Activated naive CD8-positive, alpha-beta T cell (primary cell): ENCODE measurements around the gene TPMT.

Source experiments
- H3K27ac Mint-ChIP-seq: one replicate; pipeline ENCODE4 v1.8.0; 2021; ENCODE audit warnings: mixed read lengths
- H3K27me3 Mint-ChIP-seq: one replicate; pipeline ENCODE4 v1.8.0; 2021; ENCODE audit warnings: mixed read lengths
- H3K36me3 Mint-ChIP-seq: one replicate; pipeline ENCODE4 v1.8.0; 2021; ENCODE audit warnings: mixed read lengths
- H3K4me1 Mint-ChIP-seq: one replicate; pipeline ENCODE4 v1.8.0; 2021; ENCODE audit warnings: low read depth, mixed read lengths
- H3K4me3 Mint-ChIP-seq: one replicate; pipeline ENCODE4 v1.8.0; 2021; ENCODE audit warnings: mild to moderate bottlenecking, mixed read lengths
- H3K9me3 Mint-ChIP-seq: one replicate; pipeline ENCODE4 v1.8.0; 2021; ENCODE audit warnings: low read depth, mixed read lengths

The TPMT gene

DNA sequence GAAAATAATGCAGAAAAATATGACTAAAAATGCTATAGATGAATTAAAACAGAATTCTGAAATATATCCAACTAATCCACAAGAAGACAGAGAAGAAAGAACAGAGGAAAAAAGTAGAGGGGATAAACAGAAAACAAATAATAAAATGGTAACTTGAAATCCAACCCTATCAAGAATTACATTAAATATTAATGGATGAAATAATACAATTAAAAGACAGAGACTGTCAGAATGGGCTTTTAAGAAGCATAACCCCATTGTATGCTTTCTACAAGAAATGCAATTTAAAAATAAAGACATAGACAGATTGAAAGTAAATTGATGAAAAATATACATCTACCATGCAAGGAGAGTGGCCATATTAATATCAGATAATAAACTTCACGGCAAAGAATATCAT is 47.8 kb downstream of the TPMT start:
- Mint-ChIP-seq H3K4me3 (no peak overlapping the region), H3K36me3 (peaks cover 5% of the 10 kb centered on the region), H3K4me1 (no peaks in the 10 kb centered on the region), H3K27me3 (peaks cover 10% of the 10 kb centered on the region), H3K27ac (no peak overlapping the region), H3K9me3 (peaks cover 11% of the 10 kb centered on the region)

DNA sequence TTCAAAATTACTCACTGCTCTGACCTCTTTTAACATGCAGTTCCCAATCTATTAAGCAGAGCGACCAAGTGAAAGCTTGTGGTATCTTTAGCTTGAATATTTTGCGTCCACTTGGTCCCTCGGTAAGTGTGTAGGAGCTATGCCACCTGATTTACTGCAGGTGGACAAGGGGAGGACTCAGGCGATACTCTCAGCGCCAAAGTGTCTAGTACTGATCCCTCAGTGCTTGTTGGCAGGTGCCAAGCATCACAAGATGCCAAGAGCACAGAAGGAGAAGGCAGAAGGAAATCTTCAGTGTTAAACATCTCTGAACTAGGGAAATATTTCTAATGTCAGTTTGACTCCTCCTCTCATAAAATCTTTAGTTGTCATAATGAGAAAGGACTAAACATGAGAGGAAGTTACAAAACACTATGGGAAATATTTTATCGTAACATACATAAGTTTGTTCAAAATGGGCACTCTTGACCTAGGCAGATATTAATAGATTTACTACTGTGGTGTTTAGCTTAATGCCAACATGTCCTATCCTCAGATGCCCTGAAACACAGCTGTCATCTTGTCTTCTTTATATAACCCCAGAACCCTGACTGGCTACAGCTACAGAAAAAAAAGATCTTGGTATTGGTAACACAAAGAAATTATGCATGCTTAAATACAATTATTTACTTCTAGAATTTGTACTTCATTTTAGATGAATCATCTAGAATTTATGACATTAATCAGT is 51.9 kb downstream of the TPMT start:
- H3K27me3 Mint-ChIP-seq = peaks cover 13% of the 10 kb centered on the region
- no peak overlapping the region for H3K4me3 Mint-ChIP-seq
- peaks cover 5% of the 10 kb centered on the region for H3K36me3 Mint-ChIP-seq
- H3K27ac Mint-ChIP-seq = no peak overlapping the region
- peaks cover 11% of the 10 kb centered on the region for H3K9me3 Mint-ChIP-seq
- H3K4me1 Mint-ChIP-seq = no peaks in the 10 kb centered on the region

DNA sequence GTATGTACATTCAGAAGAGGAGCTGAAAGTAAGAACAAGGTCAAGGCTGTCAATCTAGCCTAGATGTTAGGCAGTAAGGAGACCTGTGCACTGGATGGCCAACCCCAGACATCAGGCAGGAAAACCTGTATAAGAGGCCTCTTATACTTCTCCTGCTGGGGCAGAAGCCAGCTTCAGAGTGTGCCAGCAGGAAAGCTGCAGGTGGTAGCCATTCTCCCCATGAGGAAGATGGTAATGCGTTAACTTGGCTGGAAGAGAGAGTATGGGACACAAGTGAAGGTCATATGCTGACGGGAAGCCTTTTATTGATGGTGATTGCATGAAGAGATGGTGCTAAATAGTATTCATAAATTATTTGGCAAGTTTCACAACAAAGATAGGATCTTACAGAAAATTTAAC is 53.0 kb downstream of the TPMT start:
- no peak overlapping the region for H3K27ac Mint-ChIP-seq
- peaks cover 5% of the 10 kb centered on the region for H3K9me3 Mint-ChIP-seq
- H3K27me3 Mint-ChIP-seq = peaks cover 13% of the 10 kb centered on the region
- no peak overlapping the region for H3K4me3 Mint-ChIP-seq
- H3K36me3 Mint-ChIP-seq = peaks cover under 1% of the 10 kb centered on the region
- H3K4me1 Mint-ChIP-seq = no peaks in the 10 kb centered on the region

DNA sequence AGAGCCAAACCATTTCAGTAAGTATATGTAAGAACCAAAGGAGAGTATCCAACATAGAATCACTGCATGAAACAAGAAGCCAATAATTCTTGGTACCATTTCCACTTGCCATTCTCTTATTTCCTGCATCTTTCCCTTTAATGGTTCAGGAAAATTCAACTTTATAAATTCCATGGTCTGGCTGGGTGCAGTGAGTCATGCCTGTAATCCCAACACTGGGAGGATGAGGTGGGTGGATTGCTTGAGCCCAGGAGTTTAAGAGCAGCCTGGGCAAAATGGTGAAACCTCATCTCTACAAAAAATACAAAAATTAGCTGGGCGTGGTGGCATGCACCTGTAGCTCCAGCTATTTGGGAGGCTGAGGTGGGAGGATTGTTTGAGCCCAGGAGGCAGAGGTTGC is 53.6 kb downstream of the TPMT start:
- Mint-ChIP-seq H3K36me3 (no peaks in the 10 kb centered on the region), H3K27ac (no peak overlapping the region), H3K4me1 (no peaks in the 10 kb centered on the region), H3K4me3 (no peak overlapping the region), H3K27me3 (peaks cover 13% of the 10 kb centered on the region), H3K9me3 (peaks cover 4% of the 10 kb centered on the region)

DNA sequence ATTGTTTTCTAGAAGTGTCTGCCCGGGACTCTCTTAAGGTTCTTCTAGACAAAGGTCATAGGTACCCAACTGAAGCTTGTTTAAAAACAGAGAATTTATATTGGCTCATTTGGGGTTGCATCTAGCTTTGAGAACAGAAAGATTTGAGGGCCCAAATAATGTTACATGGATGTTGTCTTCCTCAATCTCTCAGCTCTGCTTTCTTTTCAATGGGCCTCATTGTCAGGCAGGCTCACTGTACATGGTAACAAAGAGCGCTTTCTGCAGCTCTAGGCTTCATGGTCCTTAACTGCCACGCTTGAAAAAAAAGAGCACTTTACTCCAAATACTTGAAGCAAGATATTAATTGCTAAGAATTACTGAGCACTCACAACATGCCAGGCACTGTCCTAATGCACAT is 54.6 kb downstream of the TPMT start:
- Mint-ChIP-seq H3K27me3 (peaks cover 10% of the 10 kb centered on the region), H3K27ac (no peak overlapping the region), H3K4me1 (no peaks in the 10 kb centered on the region), H3K36me3 (no peaks in the 10 kb centered on the region), H3K9me3 (no peaks in the 10 kb centered on the region), H3K4me3 (no peak overlapping the region)

DNA sequence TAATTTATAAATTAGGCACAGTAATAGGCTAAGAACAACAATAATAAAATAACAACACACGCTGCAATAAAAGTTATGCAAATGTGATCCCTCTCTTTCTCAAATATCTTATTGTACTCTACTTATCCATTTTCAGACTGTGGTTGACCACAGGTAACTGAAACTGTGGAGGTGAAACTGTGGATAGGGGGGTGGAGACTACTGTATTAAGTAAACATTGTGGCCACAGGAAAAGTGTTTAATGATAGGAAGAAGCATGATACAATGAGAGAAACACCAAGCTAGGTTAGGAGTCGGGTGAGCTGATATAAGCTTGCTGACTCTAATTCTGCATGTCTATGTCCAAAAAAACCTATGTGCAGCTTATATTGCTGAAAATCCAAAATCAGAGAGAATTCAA is 55.4 kb downstream of the TPMT start:
- no peaks in the 10 kb centered on the region for H3K4me1 Mint-ChIP-seq
- H3K4me3 Mint-ChIP-seq = no peak overlapping the region
- no peaks in the 10 kb centered on the region for H3K9me3 Mint-ChIP-seq
- no peak overlapping the region for H3K27ac Mint-ChIP-seq
- H3K27me3 Mint-ChIP-seq = peaks cover 10% of the 10 kb centered on the region
- H3K36me3 Mint-ChIP-seq = no peaks in the 10 kb centered on the region

DNA sequence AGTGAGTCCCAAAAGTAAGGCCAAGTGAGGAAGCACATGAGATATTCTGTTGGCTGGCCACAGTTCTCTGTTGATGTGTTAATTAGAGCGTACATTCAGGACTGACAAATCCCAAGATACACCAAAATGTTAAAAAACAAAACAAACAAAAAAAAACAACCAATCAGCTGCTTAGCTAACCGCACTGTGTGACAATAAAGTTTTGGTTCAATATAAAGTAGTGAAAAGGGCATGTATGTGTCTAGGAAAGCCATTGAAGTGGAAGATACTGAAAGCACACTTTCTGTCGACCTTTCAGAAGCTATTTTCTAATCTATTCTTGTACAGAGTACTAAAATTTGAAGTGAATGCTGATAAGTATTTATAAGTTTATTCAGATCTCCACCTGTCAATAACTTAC is 58.5 kb downstream of the TPMT start:
- no peaks in the 10 kb centered on the region for H3K36me3 Mint-ChIP-seq
- peaks cover 5% of the 10 kb centered on the region for H3K27me3 Mint-ChIP-seq
- no peaks in the 10 kb centered on the region for H3K9me3 Mint-ChIP-seq
- no peak overlapping the region for H3K4me3 Mint-ChIP-seq
- H3K27ac Mint-ChIP-seq = no peak overlapping the region
- H3K4me1 Mint-ChIP-seq = no peaks in the 10 kb centered on the region

DNA sequence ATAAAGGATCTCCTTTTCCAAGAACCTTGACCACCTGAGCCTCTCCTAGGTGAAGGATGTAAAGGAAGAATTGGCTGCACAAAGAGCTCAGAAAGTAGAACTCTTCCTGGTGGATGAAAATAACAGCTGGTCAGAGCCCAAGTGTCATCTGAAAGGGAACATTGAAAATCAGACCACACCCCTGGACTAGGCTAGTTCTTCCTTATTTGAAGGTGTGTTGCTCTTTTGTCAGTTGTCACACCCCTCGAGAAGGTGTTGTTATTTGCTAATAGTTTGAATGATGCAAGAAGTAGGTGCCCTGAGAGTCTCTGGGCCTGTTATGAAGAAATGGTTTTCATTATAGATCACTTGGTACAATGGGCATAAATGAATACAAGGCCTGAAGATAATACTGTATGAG is 63.5 kb downstream of the TPMT start:
- no peaks in the 10 kb centered on the region for H3K4me1 Mint-ChIP-seq
- H3K9me3 Mint-ChIP-seq = peaks cover 8% of the 10 kb centered on the region
- H3K36me3 Mint-ChIP-seq = no peaks in the 10 kb centered on the region
- no peak overlapping the region for H3K27ac Mint-ChIP-seq
- no peak overlapping the region for H3K4me3 Mint-ChIP-seq
- peaks cover 5% of the 10 kb centered on the region for H3K27me3 Mint-ChIP-seq

DNA sequence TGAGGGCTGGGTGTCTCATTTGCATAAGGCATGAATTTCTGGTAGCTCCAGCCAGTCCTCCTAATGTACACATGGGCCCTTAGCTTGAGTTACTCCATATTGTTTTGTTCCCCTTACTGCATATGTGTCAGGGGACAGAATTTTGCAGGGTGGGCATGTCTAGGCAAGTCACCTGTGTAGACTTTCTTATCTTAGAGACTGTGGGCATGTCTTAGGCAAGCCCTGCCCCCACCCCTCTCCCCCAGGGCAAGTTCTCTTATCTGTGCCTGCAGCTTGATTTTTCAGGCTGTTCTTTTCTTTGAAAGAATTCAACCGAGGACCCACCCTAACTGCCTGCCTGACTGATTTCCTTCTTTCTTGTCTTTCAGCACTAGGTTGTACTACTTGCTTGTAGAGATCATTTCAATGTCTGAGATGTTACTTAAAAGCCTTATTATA is 64.5 kb downstream of the TPMT start:
- H3K4me1 Mint-ChIP-seq = no peaks in the 10 kb centered on the region
- H3K4me3 Mint-ChIP-seq = no peak overlapping the region
- no peaks in the 10 kb centered on the region for H3K36me3 Mint-ChIP-seq
- H3K27me3 Mint-ChIP-seq = peaks cover 5% of the 10 kb centered on the region
- peaks cover 8% of the 10 kb centered on the region for H3K9me3 Mint-ChIP-seq
- H3K27ac Mint-ChIP-seq = no peak overlapping the region

DNA sequence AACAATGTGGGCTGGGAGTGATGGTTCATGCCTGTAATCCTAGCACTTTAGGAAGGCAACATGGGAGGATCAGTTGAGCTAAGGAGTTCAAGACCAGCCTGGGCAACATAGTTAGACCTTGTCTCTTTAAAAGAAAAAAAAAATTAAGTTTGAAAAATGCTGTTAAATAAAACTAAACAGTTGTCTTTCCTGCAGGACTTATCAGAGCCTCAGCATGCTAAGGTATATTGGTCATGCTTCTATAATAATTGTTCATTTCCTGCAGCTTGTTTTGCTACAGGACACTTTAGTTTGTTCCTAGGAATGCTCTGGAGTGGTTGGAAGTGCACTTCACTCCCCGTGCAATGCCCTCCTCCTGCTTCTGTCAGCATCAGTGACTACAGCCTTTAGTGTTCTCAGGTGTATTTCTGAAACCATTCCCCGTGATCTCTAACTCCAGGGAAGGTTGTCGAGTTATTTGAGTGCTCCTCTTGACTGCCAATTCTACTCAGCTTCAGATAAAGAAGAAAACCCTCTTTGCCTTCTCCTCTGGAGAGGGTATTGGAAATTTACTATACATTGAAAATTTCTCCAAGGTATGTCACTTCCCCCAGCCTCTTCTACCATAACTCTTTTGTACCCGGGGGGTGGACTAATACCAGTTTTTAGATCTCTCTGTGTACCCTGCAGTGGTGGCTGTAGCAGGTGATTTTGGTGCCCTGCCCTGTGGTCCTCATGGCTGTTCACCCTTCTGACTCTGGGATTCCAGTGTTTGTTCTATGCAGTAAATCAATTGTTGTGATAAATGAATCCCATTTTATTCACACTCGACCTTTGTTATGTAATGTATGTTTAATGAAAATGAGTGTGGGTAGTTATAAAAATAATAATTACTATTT is 66.2 kb downstream of the TPMT start:
- H3K4me3 Mint-ChIP-seq = no peak overlapping the region
- H3K9me3 Mint-ChIP-seq = peaks cover 8% of the 10 kb centered on the region
- no peaks in the 10 kb centered on the region for H3K4me1 Mint-ChIP-seq
- H3K36me3 Mint-ChIP-seq = no peaks in the 10 kb centered on the region
- peaks cover 5% of the 10 kb centered on the region for H3K27me3 Mint-ChIP-seq
- H3K27ac Mint-ChIP-seq = no peak overlapping the region

DNA sequence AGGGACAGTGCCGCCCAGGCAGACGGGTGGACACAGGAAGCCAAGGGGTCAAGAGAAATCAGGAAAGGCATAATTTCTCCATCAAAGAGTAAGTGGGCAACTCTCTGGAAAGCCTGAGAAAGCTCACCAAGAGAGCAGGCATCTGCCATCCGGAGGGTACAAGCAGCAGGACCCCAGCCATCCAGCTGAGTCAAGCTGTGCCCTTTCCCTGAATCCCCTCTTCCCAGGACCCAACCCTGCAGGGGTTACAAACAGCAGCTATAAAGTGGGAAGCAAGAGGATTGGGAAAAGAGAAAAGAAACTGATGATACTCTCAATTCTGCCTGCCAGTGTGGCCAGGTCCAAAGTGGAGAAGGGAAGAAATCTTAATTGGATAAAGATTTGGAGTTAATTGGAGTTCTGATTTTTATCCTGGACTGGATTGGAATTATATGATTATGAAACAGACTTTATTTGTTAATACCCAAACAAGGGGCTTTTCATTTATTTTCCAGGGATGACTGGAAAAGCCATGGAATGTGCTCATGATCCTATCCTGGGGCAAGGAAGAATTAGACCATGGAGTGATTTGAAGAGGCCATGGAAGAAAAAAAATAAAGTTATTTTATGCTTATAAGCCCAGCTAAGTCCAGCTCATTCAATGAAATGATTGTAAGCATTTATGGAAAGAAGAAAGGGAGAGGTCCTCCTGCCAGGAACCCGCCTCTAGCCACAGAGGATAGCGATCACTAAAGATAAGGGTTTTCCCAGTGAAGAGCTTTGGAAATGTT is 67.3 kb downstream of the TPMT start:
- no peak overlapping the region for H3K4me3 Mint-ChIP-seq
- no peak overlapping the region for H3K27ac Mint-ChIP-seq
- H3K9me3 Mint-ChIP-seq = peaks cover 8% of the 10 kb centered on the region
- H3K4me1 Mint-ChIP-seq = no peaks in the 10 kb centered on the region
- H3K36me3 Mint-ChIP-seq = no peaks in the 10 kb centered on the region
- H3K27me3 Mint-ChIP-seq = peaks cover 5% of the 10 kb centered on the region

DNA sequence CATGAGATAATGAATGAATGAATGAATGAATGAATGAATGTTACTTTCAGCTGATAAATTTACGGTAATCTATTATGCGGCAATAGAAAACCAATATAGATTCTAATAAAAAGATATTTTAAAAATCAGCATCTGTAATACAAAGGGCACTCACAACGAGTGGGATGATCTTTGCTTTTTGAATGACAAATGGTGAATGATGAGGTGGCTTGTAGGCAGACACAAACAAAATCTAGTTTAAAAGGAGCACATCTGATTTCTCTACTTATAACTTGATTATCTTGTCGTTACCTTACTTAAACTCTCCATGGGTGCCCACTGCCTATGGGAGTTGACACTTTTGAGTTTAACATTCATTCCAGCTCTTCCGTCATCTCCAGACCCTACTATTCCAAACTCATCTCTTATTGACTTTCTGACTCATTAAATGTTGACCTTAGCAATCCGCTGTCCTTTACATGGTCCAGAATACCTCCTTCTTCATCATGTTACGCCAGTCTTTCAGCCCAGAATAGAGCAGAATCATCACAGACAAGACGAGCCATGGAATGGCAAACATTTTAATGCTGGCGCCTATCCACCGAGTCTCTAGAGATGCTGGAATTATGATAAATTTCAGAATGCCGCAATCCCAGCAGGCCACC is 73.7 kb downstream of the TPMT start:
- peaks cover 13% of the 10 kb centered on the region for H3K27me3 Mint-ChIP-seq
- no peak overlapping the region for H3K4me3 Mint-ChIP-seq
- H3K27ac Mint-ChIP-seq = no peak overlapping the region
- H3K4me1 Mint-ChIP-seq = no peaks in the 10 kb centered on the region
- no peaks in the 10 kb centered on the region for H3K9me3 Mint-ChIP-seq
- H3K36me3 Mint-ChIP-seq = no peaks in the 10 kb centered on the region

DNA sequence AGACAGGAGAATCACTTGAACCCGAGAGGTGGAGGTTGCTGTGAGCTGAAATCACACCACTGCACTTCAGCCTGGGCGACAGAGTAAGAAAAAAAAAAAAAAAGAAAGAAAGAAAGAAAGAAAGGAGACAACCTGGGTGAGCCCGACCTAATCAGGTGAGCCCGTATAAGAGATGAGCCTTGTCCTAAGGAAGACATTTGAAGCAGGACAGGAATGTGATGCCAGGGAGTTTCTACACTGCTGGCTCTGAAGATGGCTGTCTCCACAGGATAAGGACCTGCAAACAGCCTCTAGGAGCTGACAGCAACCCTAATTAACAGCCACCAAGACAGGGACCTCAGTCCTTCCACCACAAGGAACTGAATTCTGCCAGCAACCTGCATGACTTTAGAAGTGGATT is 74.3 kb downstream of the TPMT start:
- H3K27me3 Mint-ChIP-seq = peaks cover 16% of the 10 kb centered on the region
- H3K27ac Mint-ChIP-seq = no peak overlapping the region
- H3K36me3 Mint-ChIP-seq = no peaks in the 10 kb centered on the region
- H3K9me3 Mint-ChIP-seq = peaks cover 3% of the 10 kb centered on the region
- no peaks in the 10 kb centered on the region for H3K4me1 Mint-ChIP-seq
- H3K4me3 Mint-ChIP-seq = no peak overlapping the region

DNA sequence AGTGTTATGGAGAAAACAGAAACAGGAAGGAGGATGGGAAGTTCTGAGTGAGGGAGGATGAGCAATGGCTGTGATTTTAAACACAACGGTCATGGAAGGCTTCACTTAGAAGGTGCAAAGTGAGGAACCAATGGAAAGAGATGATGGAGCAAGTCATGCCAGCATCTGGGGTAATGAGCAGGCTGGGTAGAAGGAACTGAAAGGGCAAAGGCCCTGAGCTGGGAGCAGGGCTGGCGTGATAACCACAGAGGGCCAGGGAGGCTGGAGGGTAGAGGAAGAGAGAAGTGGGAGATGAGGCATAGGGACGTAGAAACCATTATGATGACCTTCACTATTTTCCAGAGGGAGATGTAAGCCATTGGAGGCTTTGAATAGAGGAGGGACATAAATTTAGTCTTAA is 76.0 kb downstream of the TPMT start:
- Mint-ChIP-seq H3K27ac (no peak overlapping the region), H3K9me3 (peaks cover 5% of the 10 kb centered on the region), H3K4me3 (no peak overlapping the region), H3K27me3 (peaks cover 16% of the 10 kb centered on the region), H3K36me3 (no peaks in the 10 kb centered on the region), H3K4me1 (no peaks in the 10 kb centered on the region)
